GM12878 (cell line): Measurements from ENCODE around the gene NCKAP5L. TPM values are rescaled to one million over a fixed set of nuclear protein-coding genes. Genes with fewer than 3 reads are reported as not detected.
"Not testable (repeated sequence)": the region's sequence is repeated elsewhere in the genome, so short reads cannot be mapped to it uniquely, and the experiment has no call there.

Source experiments
- ATAC-seq: fragments of 200-7000 bp; cut with Tn5 transposase; 3 replicates; pipeline ENCODE4 v1.9.1; 2020; ENCODE audit warnings: mild to moderate bottlenecking, moderate library complexity
- BruUV-seq: library from RNA; stranded (reverse); fragments of 400-500 nt; replicated peaks from 2 replicates; lab custom pipeline; 2021; lab: Mats Ljungman, UMichigan
- CTCF ChIA-PET: fragments of 300-600 bp; sonication (Branson Sonifier 250); formaldehyde crosslinking; extraction: SDS; loops from one replicate; lab custom pipeline; 2021; ENCODE audit warnings: inconsistent platforms; lab: Yijun Ruan, JAX
- POLR2A ChIA-PET: fragments of 350-600 bp; formaldehyde crosslinking; extraction: SDS; loops from one replicate; lab custom pipeline; 2021; ENCODE audit warnings: inconsistent platforms; lab: Charles Lee
- RAD21 ChIA-PET: fragments of 300-600 bp; sonication (Branson Sonifier 250); formaldehyde crosslinking; loops from one replicate; lab custom pipeline; 2023; ENCODE audit warnings: antibody characterized with exemption; ENCODE audit not compliant: unreplicated experiment; lab: Charles Lee
- SMC1A ChIA-PET: fragments of 300-600 bp; sonication (Branson Sonifier 250); formaldehyde crosslinking; loops from one replicate; lab custom pipeline; 2023; ENCODE audit not compliant: unreplicated experiment, uncharacterized antibody; lab: Charles Lee
- DNase-seq: peaks from one replicate; pipeline ENCODE4 v3.0.0-alpha.2; 2011; ENCODE audit warnings: low read depth, low spot score
- FAIRE-seq: peaks from 3 replicates; lab custom pipeline; 2011; peaks lifted over from hg19 to GRCh38; lab: Jason Lieb, UNC
- H2AFZ ChIP-seq: 2 replicates; pipeline ENCODE4 v1.6.0; 2011; ENCODE audit warnings: low read depth, low read length, control low read depth; ENCODE audit not compliant: control insufficient read depth
- H3K27ac ChIP-seq: 2 replicates; pipeline ENCODE4 v1.5.1; 2011; ENCODE audit warnings: control low read depth; ENCODE audit not compliant: control insufficient read depth, insufficient read depth
- H3K27me3 ChIP-seq, 2 experiments: replicated peaks in 1 of 2; 2 replicates each; pipeline versions ENCODE4 v1.6.0 to v1.6.1; 2011; ENCODE audit warnings: low read length in 1 of 2; ENCODE audit not compliant: control insufficient read depth in 2 of 2, insufficient read depth in 2 of 2
- H3K36me3 ChIP-seq, 2 experiments: 2 replicates each; pipeline ENCODE4 v1.5.1; 2011; ENCODE audit warnings: low read length in 1 of 2; ENCODE audit not compliant: control insufficient read depth in 2 of 2, insufficient read depth in 2 of 2
- H3K4me1 ChIP-seq: 2 replicates; pipeline ENCODE4 v1.6.1; 2011; ENCODE audit warnings: mild to moderate bottlenecking, low read length, moderate library complexity, mixed read lengths; ENCODE audit not compliant: control insufficient read depth, insufficient read depth
- H3K4me2 ChIP-seq: 2 replicates; pipeline ENCODE4 v1.6.0; 2011; ENCODE audit warnings: control low read depth; ENCODE audit not compliant: control insufficient read depth, insufficient read depth
- H3K4me3 ChIP-seq: fragments of 200-600 bp; sonication (generic); 2 replicates; pipeline ENCODE4 v1.5.1; 2016
- H3K79me2 ChIP-seq: 2 replicates; pipeline ENCODE4 v1.6.0; 2011; ENCODE audit warnings: low read length; ENCODE audit not compliant: control insufficient read depth, insufficient read depth
- H3K9ac ChIP-seq: 2 replicates; pipeline ENCODE4 v1.8.0; 2011; ENCODE audit warnings: low read length, control low read depth, mixed read lengths; ENCODE audit not compliant: control insufficient read depth, insufficient read depth
- H3K9me3 ChIP-seq: replicated peaks from 3 replicates; pipeline ENCODE4 v1.5.1; 2011; ENCODE audit warnings: mild to moderate bottlenecking, low read length; ENCODE audit not compliant: control insufficient read depth, insufficient read depth
- H4K20me1 ChIP-seq: 2 replicates; pipeline ENCODE4 v1.6.0; 2011; ENCODE audit not compliant: control insufficient read depth, insufficient read depth
- CREB1 ChIP-seq: IDR thresholded peaks from 2 replicates; pipeline ENCODE4 v1.6.1; 2012; ENCODE audit warnings: low read depth, mild to moderate bottlenecking, inconsistent platforms
- DPF2 ChIP-seq: fragments of 450-650 bp; IDR thresholded peaks from 2 replicates; pipeline ENCODE4 v1.6.1; 2017; ENCODE audit warnings: mild to moderate bottlenecking
- MEF2B ChIP-seq: fragments of 450-650 bp; IDR thresholded peaks from 2 replicates; pipeline ENCODE4 v1.6.1; 2018; ENCODE audit warnings: mild to moderate bottlenecking, moderate library complexity; ENCODE audit not compliant: partially characterized antibody, poor library complexity, severe bottlenecking
- MTA2 ChIP-seq: fragments of 450-650 bp; IDR thresholded peaks from 2 replicates; pipeline ENCODE4 v1.6.1; 2016; ENCODE audit warnings: low read depth, mild to moderate bottlenecking, moderate library complexity
- MTA3 ChIP-seq: IDR thresholded peaks from 2 replicates; pipeline ENCODE4 v1.6.1; 2012; ENCODE audit warnings: low read length, inconsistent platforms, borderline replicate concordance
- NBN ChIP-seq: fragments of 450-650 bp; IDR thresholded peaks from 2 replicates; pipeline ENCODE4 v1.6.1; 2016
- POLR2AphosphoS2 ChIP-seq: IDR thresholded peaks from 2 replicates; pipeline ENCODE4 v1.6.1; 2011; ENCODE audit warnings: low read depth, mild to moderate bottlenecking, low read length, improper control_type of control experiment, moderate library complexity
- RCOR1 ChIP-seq: conservative IDR thresholded peaks from 2 replicates; pipeline ENCODE4 v1.6.1; 2012; ENCODE audit warnings: low read depth, low read length, improper control_type of control experiment
- ZZZ3 ChIP-seq: IDR thresholded peaks from 2 replicates; pipeline ENCODE4 v1.6.1; 2011; ENCODE audit warnings: low read depth; ENCODE audit not compliant: control insufficient read depth, insufficient read length
- WGBS: methylation state at CpG from one replicate; pipeline ENCODE4 v1.1.6; 2016; ENCODE audit warnings: low lambda C conversion rate; ENCODE audit not compliant: insufficient replicate concordance, insufficient coverage; ENCODE audit errors: missing lambda C conversion rate; 5-methylcytosine and 5-hydroxymethylcytosine counted together
- in situ Hi-C: fragments of 300-500 bp; cut with MboI; formaldehyde crosslinking; loops from 9 replicates; pipeline ENCODE4 v1.14.3; 2018; ENCODE audit warnings: mixed read lengths
- intact Hi-C: fragments of 100-400 bp; cut with micrococcal nuclease; formaldehyde crosslinking; loops from one replicate; pipeline ENCODE4 v1.14.2; 2022; ENCODE audit not compliant: unreplicated experiment
- polyA plus RNA-seq, 11 experiments: library from polyadenylated mRNA; depleted of rRNA in 4 of 11; unstranded in 6 of 11; stranded (reverse) in 5 of 11; fragments of >200 nt; fragmentation: Nextera tagmentation in 4 of 11; fragmentation: Illumina TruSeq in 1 of 11; extraction: Ambion mirVana in 4 of 11; extraction: Trizol in 1 of 11; gene quantifications; 1 replicate in 1 of 11; 2 replicates in 10 of 11; pipeline versions ENCODE4 v1.2.1 to v1.2.3, GENCODE V29; 2011 to 2016; ENCODE audit warnings: inconsistent platforms in 2 of 11, missing spikeins in 2 of 11, low read depth in 1 of 11
- total RNA-seq, 4 experiments: library from RNA; depleted of rRNA in 3 of 4; stranded (reverse); fragments of >200 nt in 3 of 4; fragmentation: Illumina TruSeq in 1 of 4; extraction: Trizol in 1 of 4; gene quantifications; 2 replicates each; pipeline versions ENCODE4 v1.2.1 to v1.2.3, GENCODE V29; 2013 to 2021
- TF ChIP-seq, protein P1 (sequence below): fragments of 150-350 bp; IDR thresholded peaks from 2 replicates; pipeline ENCODE4 v1.6.1; 2014; ENCODE audit warnings: mild to moderate bottlenecking, low read depth, low read length

Gene NCKAP5L
- total and polyA plus RNA-seq, 10 of the 15 experiments (the other 5 are each of a cell fraction or from before 2014, with no cell fraction given) = 0.03 to 15.8 (median 4.4) TPM

DNA sequence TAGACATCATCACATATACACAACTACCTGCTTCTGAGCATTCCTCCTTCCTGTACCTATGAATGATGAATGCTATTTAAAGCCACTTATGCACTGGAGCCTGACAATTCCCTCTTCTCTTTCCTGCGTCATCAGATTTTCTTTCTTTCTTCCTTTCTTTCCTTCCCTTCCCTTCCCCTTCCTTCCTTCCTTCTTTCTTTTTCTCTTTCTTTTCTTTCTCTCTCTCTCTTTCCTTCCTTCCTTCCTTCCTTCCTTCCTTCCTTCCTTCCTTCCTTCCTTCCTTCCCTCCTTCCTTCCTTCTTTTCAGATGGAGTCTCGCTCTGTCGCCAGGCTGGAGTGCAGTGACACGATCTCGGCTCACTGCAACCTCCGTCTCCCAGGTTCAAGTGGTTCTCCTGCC lies 47.3 kb downstream of the NCKAP5L start:
- not testable (repeated sequence) for H3K9me3 ChIP-seq

GRCh38 chr12:49779581-49779980 lies 48.6 kb downstream of the NCKAP5L start:
- no peak overlapping the region for H3K9ac ChIP-seq
- no peaks in the 10 kb centered on the region; a peak in 1 of 4 replicates for H3K27me3 ChIP-seq
- no peak overlapping the region for H3K4me3 ChIP-seq
- 5% methylated on average over 2 of the region's 2 CpGs for WGBS
- no TSS peak for BruUV-seq
- H3K36me3 ChIP-seq = no peaks in the 10 kb centered on the region
- RAD21 ChIA-PET = interaction anchor here (1.1 to 3.1 kb wide), 2 partner anchors 59 to 61 kb away, joined by 3 to 49 read pairs; partner anchors contain the start of gene BCDIN3D
- peaks cover 2% of the 10 kb centered on the region; the same call in 1 of the 3 replicates for H3K9me3 ChIP-seq
- FAIRE-seq (no peak), ATAC-seq (no peak), DNase-seq (no peak)
- peaks cover 6% of the 10 kb centered on the region for H3K4me1 ChIP-seq
- CTCF ChIA-PET = interaction anchor here (1.4 to 3.1 kb wide), 6 partner anchors 22 to 62 kb away, joined by 6 to 122 read pairs (median 15); partner anchors contain the start of genes BCDIN3D and TMBIM6
- in situ Hi-C loops (loop anchor here (5.0 kb wide), 1 partner anchor 58 kb away; no protein-coding TSS in a partner anchor), intact Hi-C loops (loop anchor here (5.0 kb wide), 1 partner anchor 142 kb away; no protein-coding TSS in a partner anchor)
- TF ChIP-seq, protein P1, sequence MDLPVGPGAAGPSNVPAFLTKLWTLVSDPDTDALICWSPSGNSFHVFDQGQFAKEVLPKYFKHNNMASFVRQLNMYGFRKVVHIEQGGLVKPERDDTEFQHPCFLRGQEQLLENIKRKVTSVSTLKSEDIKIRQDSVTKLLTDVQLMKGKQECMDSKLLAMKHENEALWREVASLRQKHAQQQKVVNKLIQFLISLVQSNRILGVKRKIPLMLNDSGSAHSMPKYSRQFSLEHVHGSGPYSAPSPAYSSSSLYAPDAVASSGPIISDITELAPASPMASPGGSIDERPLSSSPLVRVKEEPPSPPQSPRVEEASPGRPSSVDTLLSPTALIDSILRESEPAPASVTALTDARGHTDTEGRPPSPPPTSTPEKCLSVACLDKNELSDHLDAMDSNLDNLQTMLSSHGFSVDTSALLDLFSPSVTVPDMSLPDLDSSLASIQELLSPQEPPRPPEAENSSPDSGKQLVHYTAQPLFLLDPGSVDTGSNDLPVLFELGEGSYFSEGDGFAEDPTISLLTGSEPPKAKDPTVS = no peak
- no peak for TF ChIP-seq DPF2
- TF ChIP-seq NBN = no peak
- no peak for TF ChIP-seq MTA3
- TF ChIP-seq RCOR1 = no peak
- no peak for TF ChIP-seq POLR2AphosphoS2
- no peak for TF ChIP-seq MEF2B
- no peak for TF ChIP-seq CREB1
- no peak for TF ChIP-seq MTA2
- TF ChIP-seq ZZZ3 = no peak
- SMC1A ChIA-PET = interaction anchor here (1.9 to 3.1 kb wide), 2 partner anchors 22 to 59 kb away, joined by 5 to 56 read pairs; no protein-coding TSS in a partner anchor
- POLR2A ChIA-PET = no interaction called here
- H3K4me2 ChIP-seq = no peak overlapping the region
- no peak overlapping the region for H2AFZ ChIP-seq
- H3K27ac ChIP-seq = no peak overlapping the region
- no peaks in the 10 kb centered on the region for H4K20me1 ChIP-seq
- H3K79me2 ChIP-seq = no peaks in the 10 kb centered on the region

More for the DNA sequence above, 47.3 kb downstream of the NCKAP5L start:
- in situ Hi-C loops, FAIRE-seq, H3K9ac ChIP-seq, H2AFZ ChIP-seq, ATAC-seq, H3K79me2 ChIP-seq, H3K27me3 ChIP-seq, H3K27ac ChIP-seq, BruUV-seq, intact Hi-C loops, DNase-seq, H3K36me3 ChIP-seq, H3K4me2 ChIP-seq, H3K4me3 ChIP-seq, H3K4me1 ChIP-seq, H4K20me1 ChIP-seq: not testable (repeated sequence)
- CTCF ChIA-PET = interaction anchor here (0.6 to 1.4 kb wide), 4 partner anchors 10 to 66 kb away, joined by 3 to 6 read pairs (median 4); partner anchors contain the start of gene TMBIM6
- RAD21 ChIA-PET = interaction anchor here (0.6 to 1.1 kb wide), 2 partner anchors 39 to 58 kb away, joined by 3 read pairs; partner anchors contain the start of gene TMBIM6
- 36% methylated on average over 6 of the region's 6 CpGs for WGBS
- POLR2A ChIA-PET = interaction anchor here (1.0 kb wide), 1 partner anchor 40 kb away, joined by 3 read pairs; the partner anchor contains the start of gene TMBIM6
- SMC1A ChIA-PET = interaction anchor here (1.9 to 4.6 kb wide), 2 partner anchors 24 to 59 kb away, joined by 5 to 26 read pairs; no protein-coding TSS in a partner anchor
